Activated CD8-positive, alpha-beta memory T cell treated with anti-CD3 and anti-CD28 coated beads for 4 hours (primary cell): ENCODE results near the gene ZBTB7A.
A peak's percentile ranks its signal among the peaks of the same experiment; 100 is the strongest.

Source experiments
- DNase-seq, 2 donors: peaks; one replicate each; pipeline ENCODE4 v3.0.0-alpha.2; 2020; ENCODE audit warnings: low read depth in 2 of 2

ZBTB7A gene

DNA sequence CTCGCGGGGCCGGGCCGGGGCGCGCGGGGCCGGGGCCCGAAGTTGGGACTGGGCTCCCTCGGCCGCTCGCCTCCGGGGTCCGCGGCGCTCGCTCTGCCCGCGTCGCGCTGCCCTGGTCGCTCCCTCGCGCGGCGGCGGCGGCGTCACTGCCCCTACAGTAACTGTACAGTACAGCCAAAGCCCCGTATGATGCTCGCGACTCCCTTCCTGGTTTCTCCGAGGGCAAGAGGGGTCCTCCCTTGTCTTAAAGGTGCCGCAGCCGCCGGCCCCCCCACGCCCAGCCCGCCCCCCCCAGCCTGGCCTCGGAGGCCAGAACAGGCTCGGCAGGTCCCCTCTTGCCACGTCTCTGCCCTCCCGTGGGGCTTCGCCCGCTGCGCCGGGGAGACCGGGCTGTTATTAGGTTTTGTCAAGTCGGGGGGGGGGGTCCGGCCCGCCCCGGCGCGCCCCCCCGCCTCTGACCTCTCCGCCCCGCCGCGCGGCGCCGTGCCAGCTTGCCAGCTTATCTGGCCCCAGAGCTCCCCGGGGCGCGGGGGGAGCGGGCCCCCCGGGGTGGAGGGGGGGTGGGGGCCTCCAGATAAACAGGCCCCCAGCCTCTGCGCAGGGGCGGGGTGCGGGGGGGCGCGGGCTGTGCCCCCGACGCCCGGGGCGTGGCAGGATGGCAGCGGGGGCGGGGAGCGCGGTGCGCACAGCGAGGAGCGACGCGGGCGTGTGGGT lies at the start of gene ZBTB7A:
ZBTB7A (minus strand) TSS at position 218 of the 714 bp plus-strand sequence. CDS start 11,667 bp downstream, outside the sequence.
- DNase-seq = peak; percentile 56 to 66

DNA sequence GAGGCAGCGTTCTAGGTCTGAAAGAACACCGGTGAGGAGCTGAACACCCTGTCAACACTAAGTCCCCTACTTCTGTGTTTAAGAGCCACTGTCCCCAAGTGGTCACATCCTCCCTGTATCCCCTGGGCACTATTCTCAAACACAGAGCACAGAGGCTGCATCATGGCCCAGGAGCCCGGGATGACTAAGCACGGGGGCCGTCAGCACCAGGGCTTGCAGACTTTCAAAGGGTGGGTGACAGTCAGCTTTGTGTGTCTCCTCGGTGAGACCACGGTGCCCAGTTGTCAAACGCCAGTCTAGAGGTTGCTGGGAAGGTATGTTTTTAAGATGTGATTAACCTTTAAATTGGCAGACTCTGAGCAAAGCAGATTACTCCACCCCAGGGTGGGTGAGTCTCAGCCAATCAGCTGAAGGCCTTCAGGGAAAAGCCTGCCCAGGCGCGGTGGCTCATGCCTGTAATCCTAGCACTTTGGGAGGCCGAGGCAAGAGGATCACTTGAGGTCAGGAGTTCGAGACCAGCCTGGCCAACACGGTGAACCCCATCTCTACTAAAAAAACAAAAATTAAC lies 49.2 kb upstream of the ZBTB7A start:
- no peak for DNase-seq

GRCh38 chr19:4115050-4115817 lies 48.5 kb upstream of the ZBTB7A start:
- DNase-seq = peak in 1 of 2 donors; percentile 24

- DNase-seq = no peak
Observed at GRCh38 chr19:4114181-4114580, 47.5 kb upstream of the ZBTB7A start.

DNA sequence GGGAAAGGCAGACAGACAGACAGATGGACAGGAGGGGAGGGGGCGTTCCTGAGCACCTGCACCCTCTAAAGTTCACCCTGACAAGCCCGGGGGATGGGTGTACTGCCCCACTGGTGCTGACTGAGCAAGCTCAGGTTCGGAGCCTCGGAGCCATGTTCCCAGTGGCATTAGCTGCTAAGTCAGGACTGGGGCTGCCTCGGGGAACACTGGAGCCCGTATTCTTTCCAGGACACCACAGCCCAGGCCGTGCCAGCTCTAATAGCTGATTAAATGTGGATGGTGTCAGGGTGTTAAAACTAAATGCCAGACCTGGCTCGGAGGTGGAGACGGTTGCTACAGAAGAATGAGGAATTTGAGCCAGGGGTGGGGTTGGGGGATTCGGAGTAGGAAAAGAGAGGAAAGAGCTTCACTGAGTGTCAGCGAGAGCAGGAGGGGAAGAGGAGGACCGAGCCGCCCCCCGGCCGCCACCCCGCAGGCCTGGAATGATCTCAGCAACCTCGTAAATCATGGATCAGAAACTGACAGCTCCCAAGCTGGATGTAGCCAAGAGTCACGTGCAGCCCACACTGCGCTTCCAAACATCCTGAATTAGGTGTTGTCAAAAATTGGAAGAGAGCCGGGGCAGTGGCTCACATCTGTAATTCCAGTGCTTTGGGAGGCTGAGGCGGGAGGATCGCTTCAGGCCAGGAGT lies 46.8 kb upstream of the ZBTB7A start:
- no peak for DNase-seq

- no peak for DNase-seq
Observed at GRCh38 chr19:4112367-4112766, 45.7 kb upstream of the ZBTB7A start.

DNA sequence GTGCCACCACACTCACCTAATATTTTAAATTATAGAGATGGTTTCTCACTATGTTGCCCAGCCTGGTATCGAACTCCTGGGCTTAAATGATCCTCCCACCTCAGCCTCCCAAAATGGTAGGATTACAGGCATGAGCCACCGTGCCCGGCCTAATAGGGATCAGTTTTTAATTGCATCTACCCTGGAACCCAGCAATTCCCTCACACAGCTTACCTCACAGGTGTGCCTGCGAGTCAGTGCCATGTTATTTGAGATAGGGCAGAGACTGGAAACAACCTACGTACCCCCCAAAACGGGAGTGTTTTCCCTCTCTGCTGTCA lies 42.9 kb upstream of the ZBTB7A start:
- DNase-seq = no peak

GRCh38 chr19:4108767-4109625 lies 42.3 kb upstream of the ZBTB7A start:
- DNase-seq = peak; percentile 51 to 52

DNA sequence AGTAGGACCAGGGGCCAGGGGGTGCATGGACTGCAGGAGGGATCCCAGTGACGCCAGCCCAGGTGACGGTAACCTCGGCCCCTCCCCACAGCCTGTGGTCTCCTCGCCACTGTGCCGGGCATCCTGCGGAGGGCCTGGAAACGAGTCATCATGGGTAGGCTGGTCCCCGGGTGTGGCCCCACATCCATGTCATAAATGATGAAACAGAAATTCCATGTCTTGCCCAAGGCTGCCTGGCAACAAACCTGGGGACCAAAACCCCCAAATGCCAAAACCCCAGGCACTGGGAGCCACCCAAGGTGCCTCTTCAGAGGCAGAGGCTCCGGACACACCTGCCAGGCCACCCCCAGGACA lies 36.4 kb upstream of the ZBTB7A start:
- no peak for DNase-seq

- DNase-seq = no peak
Observed at GRCh38 chr19:4102339-4103079, 35.8 kb upstream of the ZBTB7A start.

GRCh38 chr19:4101496-4101770 lies 34.7 kb upstream of the ZBTB7A start:
- no peak for DNase-seq

DNA sequence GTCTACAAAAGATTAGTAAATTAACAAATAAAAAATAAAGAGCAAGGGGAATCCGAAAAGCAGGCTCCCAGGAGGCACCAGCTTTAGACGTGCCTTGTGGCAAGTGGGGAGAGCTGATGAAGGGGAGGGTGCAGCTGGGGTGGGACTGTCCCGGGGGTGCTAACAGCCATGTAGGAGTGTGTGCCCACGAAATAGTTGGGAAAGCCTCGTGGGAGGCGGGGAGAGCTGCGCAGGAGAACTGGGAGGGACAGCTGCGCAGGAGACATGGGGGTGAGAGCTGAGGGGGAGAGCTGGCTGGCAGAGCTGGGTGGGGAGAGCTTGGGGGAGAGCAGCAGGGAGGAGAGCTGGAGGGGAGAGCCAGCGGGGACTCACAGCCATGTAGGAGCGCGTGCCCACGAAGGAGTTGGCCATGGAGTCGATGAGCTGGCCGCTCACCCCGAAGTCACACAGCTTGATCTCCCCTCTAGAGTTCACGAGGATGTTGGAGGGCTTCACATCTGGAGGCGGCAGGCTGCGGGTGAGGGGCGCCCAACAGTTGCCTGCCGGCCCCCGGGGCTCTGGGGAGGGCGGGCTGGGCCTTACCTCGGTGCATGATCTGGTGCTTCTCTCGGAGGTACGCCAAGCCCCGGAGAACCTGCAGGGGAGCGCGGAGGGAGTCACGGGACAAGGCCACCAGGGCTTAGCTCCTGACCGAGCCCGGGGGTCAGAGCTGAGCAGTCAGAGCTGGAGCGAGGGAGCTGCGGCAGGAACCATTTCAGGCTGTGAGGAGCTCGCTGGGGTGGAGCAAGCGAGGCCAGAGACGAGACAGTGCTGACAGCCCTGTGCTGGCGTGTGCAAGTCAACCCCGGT lies 34.2 kb upstream of the ZBTB7A start:
- DNase-seq = no peak

- DNase-seq = no peak
Observed at GRCh38 chr19:4099041-4099764, 32.5 kb upstream of the ZBTB7A start.

- no peak for DNase-seq
Observed at GRCh38 chr19:4098493-4098892, 31.8 kb upstream of the ZBTB7A start.

DNA sequence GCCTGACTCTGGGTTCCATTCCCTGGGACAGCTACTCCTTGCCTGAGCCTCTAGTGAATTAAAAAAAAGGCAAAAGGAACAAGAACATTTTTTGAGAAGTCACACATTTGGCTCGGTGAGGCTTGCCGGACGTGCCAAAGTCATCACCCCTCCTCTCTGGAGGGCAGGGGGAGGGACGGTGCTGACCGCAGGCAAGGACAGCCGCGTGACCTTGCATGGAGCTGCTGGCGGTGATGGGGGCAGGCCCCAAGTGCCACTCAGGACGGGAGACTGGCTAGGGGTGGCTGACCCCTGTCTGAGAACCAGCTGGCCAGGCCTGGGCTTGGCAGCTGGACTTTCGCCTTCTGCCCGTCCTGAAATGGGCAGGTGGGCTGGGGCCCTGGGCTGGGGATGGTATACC lies 30.8 kb upstream of the ZBTB7A start:
- DNase-seq = no peak

- DNase-seq = no peak
Observed at GRCh38 chr19:4096049-4096892, 29.6 kb upstream of the ZBTB7A start.

- no peak for DNase-seq
Observed at GRCh38 chr19:4095488-4095844, 28.8 kb upstream of the ZBTB7A start.

DNA sequence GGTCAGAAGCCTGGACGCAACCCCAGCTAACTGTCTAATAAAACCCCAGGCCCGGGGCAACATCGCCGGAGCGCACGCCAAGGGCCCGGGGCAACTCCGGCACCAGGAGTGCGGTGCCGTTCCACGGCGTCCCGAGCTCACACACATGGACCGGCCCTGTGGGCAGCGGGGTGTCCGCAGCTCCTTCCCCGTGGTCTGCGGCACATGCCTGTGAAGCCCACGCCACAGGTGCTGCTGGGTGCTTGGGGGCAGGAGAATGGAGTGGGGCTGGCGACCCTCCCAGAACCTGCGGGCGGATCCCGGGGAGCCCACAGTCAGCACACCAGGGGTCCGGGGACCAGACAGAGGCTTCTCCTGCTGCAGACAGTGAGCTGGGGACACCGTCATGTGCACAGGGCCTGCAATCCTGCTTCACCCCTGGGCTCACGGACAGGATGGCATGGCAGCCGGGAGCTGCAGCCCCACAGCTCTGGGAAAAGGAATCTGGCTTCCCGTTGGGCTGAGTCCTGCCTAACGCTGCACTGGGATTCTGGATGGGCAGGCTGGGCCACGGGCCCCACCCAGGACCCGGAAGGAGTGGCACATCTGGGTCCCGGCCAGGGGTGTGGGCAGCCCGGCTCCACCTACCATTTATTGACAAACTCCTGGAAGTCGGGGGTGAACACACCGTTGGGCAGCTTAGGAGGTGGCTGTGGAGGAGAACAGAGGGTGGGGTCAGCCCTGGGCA lies 28.2 kb upstream of the ZBTB7A start:
- no peak for DNase-seq
